Measurements from ENCODE around the gene KCNE1.
"Not testable (repeated sequence)": the region's sequence is repeated elsewhere in the genome, so short reads cannot be mapped to it uniquely, and the experiment has no call there.

- not testable (repeated sequence) for TF ChIP-seq CTCF (IDR thresholded peaks at IDR 0.05; ENCODE audit: low read length); EZH2 (optimal IDR thresholded peaks at IDR 0.05; ENCODE audit: low read depth, low read length)
Observed at GRCh38 chr21:34404742-34405141, 107.3 kb downstream of the KCNE1 start.

All from MM.1S (cell line).